CD4-positive, alpha-beta T cell treated with Interleukin-15 for 4 hours (primary cell): ENCODE results near the gene RPL13A.

Experiments used
- DNase-seq: peaks from one replicate; pipeline ENCODE4 v3.0.0-alpha.2; 2020; ENCODE audit warnings: low spot score

The RPL13A gene

GRCh38 chr19:49506575-49507105, 19.2 kb downstream of the RPL13A start:
- peak; percentile 88 for DNase-seq

GRCh38 chr19:49507803-49508494, 20.5 kb downstream of the RPL13A start:
- no peak for DNase-seq

- no peak for DNase-seq
Observed at GRCh38 chr19:49512970-49513745, 25.8 kb downstream of the RPL13A start.

DNA sequence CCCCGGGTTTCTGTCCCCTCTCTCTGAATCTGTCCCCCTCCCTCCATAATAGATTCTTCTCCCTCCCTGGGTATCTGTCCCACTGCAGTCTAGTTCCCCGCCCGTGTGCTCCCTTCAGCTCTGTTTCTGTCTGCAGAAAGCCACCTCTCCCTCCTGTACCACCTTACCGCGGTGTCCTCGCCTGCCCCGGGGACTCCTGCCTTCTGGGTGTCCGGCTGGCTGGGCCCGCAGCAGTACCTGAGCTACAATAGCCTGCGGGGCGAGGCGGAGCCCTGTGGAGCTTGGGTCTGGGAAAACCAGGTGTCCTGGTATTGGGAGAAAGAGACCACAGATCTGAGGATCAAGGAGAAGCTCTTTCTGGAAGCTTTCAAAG, 26.3 kb downstream of the RPL13A start:
- DNase-seq: no peak

DNA sequence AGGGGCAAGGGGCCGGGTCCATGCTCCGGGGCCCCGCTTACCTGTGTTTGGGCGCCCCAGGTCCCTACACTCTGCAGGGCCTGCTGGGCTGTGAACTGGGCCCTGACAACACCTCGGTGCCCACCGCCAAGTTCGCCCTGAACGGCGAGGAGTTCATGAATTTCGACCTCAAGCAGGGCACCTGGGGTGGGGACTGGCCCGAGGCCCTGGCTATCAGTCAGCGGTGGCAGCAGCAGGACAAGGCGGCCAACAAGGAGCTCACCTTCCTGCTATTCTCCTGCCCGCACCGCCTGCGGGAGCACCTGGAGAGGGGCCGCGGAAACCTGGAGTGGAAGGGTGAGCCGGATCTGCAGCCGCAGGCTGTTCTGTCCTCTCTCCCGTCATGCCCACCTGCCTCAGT, 26.7 kb downstream of the RPL13A start:
- no peak for DNase-seq

GRCh38 chr19:49515767-49516166, 28.4 kb downstream of the RPL13A start:
- no peak for DNase-seq

DNA sequence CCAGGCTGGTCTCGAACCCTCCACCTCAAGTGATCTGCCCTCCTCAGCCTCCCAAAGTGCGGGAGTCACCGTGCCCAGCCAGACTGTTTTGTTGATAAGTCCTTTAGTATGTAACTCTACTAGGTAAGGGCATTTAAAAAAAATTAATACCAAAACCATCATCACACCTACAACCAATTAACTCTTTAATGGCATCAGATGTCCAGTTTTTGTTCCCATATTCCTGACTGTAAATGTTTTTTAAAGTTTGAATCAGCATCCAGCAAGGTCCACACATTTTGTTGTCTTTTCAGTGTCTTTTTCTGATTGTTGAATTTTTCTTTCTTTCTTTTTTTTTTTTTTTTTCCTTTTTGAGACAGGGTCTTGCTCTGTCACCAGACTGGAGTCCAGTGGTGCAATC, 30.6 kb downstream of the RPL13A start:
- DNase-seq: no peak

- no peak for DNase-seq
Observed at GRCh38 chr19:49520705-49521319, 33.4 kb downstream of the RPL13A start.

GRCh38 chr19:49524812-49525455, 37.5 kb downstream of the RPL13A start:
- DNase-seq: no peak

DNA sequence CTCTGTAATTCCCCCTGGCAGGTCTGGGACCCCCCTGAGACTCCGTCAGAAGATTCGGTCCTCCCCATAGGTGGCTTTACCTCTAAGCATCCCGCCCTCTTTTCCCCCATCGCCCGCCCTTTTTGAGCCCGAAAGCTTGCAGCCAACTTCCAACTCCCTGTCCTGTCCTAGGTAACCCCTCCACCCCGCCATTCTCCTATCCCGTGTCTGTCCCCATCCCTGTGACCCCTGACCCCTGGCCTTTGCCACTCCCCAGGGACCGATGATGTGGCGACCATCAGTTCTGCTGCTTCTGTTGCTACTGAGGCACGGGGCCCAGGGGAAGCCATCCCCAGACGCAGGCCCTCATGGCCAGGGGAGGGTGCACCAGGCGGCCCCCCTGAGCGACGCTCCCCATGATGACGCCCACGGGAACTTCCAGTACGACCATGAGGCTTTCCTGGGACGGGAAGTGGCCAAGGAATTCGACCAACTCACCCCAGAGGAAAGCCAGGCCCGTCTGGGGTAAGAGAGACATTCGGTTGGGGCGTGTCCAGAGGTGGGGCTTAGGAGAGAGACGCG, 40.9 kb downstream of the RPL13A start:
- DNase-seq: no peak

- DNase-seq: no peak
Observed at GRCh38 chr19:49530708-49531107, 43.3 kb downstream of the RPL13A start.

- DNase-seq: peak; percentile 74
Observed at GRCh38 chr19:49533551-49534488, 46.4 kb downstream of the RPL13A start.

DNA sequence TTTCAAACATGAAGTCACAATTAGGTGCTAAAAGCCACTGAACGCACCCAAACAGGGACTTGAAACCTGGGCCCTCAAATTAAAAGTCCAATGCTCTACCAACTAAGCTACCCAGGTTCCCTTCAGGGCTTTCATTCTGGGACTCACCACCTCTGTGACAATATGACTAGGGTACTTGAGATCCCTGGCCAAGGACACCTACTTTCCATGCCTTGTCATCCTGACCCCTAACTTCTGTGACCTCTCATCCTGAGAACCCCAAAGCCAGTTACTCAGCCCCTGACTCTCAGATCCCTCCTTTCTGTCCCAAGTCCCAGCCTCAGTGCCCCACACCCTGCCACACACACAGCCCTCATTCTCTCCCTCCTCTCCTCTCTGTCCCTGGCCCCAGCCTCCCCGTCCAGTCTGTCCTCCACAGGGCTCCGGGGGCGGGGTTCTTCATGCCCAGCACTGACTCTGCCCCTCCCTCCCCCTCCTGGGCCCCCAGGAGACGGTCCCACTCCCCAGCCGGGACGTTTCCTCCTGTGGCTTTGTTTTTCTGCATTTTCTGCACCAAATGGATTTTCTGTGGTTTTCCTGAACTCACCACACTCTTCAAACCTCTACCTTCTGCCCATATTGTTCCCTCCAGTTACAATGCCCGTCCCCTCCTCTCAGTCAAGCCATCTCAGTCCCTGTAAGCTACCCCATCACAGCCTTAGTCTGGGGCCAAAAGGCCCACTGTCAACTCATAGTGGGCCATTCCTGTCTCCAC, 47.4 kb downstream of the RPL13A start:
- DNase-seq: no peak

GRCh38 chr19:49536921-49537462, 49.6 kb downstream of the RPL13A start:
- DNase-seq: no peak

DNA sequence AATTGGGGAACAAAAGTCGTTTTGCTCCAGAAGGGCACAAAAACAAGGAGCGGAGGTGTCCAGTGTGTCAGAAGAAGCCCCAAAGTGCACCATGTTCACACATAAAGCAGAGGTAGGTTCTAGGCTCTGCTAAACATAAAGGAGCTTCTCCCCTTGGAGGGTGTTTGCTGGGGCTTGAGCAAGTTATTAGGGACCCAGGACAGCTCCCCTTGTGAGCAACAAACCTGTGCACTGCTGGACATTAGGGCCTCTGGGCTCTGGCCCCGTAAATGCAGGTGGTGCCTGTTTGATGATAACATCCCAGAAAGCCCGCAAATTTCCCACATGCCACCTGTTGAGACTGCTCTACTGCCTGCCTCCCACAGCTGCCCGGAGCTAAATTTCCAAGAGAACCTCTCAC, 51.2 kb downstream of the RPL13A start:
- DNase-seq: no peak

GRCh38 chr19:49539192-49539952, 52.0 kb downstream of the RPL13A start:
- DNase-seq: no peak
